ENCODE results near the gene SOX14.

DNA sequence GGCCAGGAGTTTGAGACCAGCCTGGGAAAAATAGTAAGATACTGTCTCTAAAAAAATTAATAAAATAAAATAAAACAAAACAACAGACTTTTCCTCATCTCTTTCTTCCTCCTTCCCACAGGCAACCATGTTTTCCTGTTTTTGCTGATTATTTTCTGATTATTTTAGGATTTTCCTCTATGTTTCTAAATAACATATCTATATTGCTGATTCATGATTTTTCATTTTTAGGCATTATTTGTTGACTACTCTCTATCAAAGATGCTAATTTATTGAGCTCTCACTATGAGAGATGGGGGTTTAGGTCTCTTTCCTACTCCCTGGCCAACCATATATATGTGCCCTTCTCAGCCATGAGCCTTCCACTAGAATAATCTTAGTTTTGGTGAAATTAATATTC is 45.4 kb downstream of the SOX14 start:
- TF ChIP-seq, protein P1, sequence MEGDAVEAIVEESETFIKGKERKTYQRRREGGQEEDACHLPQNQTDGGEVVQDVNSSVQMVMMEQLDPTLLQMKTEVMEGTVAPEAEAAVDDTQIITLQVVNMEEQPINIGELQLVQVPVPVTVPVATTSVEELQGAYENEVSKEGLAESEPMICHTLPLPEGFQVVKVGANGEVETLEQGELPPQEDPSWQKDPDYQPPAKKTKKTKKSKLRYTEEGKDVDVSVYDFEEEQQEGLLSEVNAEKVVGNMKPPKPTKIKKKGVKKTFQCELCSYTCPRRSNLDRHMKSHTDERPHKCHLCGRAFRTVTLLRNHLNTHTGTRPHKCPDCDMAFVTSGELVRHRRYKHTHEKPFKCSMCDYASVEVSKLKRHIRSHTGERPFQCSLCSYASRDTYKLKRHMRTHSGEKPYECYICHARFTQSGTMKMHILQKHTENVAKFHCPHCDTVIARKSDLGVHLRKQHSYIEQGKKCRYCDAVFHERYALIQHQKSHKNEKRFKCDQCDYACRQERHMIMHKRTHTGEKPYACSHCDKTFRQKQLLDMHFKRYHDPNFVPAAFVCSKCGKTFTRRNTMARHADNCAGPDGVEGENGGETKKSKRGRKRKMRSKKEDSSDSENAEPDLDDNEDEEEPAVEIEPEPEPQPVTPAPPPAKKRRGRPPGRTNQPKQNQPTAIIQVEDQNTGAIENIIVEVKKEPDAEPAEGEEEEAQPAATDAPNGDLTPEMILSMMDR (IDR thresholded peaks at IDR 0.05): no peak
- TF ChIP-seq POLR2A (IDR thresholded peaks at IDR 0.05): no peak

Measured in lower leg skin (tissue), 3 donors.